WI38 (cell line): Measurements from ENCODE around the gene ACTR3.

Experiments
- H3K4me3 ChIP-seq: 2 replicates; pipeline ENCODE4 v1.5.1; 2011; ENCODE audit warnings: low read depth, mild to moderate bottlenecking, control low read depth, low read length
- TF ChIP-seq, protein P1 (sequence below): IDR thresholded peaks from 2 replicates; pipeline ENCODE4 v1.5.1; 2012; ENCODE audit warnings: low read depth, mild to moderate bottlenecking, control low read depth, low read length

The ACTR3 gene

DNA sequence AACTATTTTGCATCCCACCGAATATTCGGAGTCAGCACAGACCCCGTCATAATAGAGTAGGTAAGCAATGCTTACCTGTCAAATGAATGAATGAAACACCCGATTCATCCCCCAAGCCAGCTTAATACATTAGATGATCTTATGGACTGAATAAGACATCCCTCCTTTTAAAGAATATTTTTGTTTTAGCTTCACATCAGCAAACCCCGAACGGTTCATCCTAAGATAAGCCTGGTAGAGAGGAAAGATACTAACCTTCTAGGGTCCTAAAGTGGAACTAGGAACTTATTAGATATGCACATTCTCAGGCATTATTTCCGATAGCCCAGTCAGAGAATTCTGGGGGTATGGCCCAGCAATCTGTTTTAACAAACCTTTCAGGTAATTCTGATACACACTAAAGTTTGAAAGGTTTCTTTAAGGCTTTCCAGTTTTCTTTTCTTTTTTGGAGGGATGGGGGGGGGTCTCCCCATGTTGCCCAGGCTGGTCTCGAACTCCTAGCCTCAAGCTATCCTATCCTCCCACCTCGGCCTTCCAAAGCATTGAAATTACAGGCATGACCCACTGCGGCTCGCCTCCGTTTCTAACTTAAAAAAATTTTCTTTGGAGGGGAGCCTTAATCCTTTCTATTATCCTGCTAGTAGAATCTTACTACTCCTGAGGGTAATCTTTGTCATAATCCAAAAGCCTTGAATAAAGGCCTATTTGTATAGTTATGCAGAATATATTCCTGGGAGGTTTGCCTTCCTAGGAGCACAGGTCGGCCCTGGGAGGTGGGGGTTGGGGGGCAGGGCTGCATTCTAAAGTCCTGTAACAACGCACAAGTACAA is 1.0 kb upstream of the ACTR3 start:
- H3K4me3 ChIP-seq = peak overlapping the region; percentile 74
- TF ChIP-seq, protein P1, sequence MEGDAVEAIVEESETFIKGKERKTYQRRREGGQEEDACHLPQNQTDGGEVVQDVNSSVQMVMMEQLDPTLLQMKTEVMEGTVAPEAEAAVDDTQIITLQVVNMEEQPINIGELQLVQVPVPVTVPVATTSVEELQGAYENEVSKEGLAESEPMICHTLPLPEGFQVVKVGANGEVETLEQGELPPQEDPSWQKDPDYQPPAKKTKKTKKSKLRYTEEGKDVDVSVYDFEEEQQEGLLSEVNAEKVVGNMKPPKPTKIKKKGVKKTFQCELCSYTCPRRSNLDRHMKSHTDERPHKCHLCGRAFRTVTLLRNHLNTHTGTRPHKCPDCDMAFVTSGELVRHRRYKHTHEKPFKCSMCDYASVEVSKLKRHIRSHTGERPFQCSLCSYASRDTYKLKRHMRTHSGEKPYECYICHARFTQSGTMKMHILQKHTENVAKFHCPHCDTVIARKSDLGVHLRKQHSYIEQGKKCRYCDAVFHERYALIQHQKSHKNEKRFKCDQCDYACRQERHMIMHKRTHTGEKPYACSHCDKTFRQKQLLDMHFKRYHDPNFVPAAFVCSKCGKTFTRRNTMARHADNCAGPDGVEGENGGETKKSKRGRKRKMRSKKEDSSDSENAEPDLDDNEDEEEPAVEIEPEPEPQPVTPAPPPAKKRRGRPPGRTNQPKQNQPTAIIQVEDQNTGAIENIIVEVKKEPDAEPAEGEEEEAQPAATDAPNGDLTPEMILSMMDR = no peak

GRCh38 chr2:113890253-113891235 is 655 bp downstream of the ACTR3 start:
- peak overlapping the region; percentile 91 for H3K4me3 ChIP-seq
- TF ChIP-seq, protein P1 = no peak

DNA sequence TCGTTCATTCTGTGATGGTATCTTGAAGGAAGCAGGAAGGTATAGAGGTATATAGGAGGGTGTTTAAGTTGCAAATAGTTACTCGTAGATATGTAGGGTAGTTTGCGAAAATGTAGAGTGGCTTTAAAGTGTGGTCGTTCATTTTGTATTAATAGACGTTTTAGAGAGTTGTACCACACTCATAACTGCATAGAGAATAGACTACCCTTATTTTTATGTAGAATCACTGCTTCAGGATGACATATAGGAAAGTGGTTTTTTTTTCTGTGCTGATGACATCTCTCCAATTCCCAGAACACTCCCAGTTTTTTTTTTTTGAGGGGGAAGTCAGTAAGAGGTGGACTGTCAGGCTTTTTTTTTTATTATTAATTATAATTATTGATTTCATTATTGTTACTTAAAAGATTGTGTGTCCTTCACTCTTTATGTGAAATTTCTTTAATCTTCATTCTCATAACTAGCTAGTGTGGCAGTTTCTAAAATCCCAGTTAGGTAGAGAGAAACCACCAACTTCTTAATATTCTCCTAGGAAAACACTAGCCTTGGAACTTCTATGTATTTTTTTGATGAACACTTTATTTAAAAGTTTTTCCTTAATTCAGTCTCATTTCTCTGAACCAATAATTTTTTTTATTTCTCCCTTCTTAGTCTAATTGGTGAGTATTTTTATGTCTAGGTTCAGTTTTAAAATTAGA is 1.5 kb downstream of the ACTR3 start:
- TF ChIP-seq, protein P1 = no peak
- H3K4me3 ChIP-seq = peak overlapping the region; percentile 91

- H3K4me3 ChIP-seq = peak overlapping the region; percentile 91
- TF ChIP-seq, protein P1 = no peak
Measured at GRCh38 chr2:113892004-113892710, 2.3 kb downstream of the ACTR3 start.

DNA sequence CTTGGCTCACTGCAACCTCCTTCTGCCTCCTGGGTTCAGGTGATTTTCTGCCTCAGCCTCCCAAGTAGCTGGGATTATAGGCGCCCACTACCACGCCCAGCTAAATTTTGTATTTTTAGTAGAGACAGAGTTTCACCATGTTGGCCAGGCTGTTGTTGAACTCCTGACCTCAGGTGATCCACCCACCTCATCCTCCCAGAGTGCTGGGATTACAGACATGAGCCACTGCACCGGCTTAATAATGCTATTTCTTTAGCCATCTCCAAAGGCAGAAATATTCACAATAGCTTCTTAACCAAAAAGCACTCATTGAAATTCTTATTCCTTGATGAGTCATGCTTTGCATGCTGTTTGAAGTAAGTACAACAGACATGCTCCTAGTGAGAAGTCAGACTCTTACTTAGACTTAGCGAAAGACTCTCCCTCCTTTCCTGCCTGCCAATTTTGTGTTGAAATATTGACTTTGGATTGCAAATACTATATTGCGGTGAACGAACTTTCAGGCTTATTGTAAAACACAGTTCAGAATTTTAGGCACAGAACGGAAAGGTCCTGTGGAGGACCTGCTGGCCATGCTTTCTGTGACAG is 4.4 kb downstream of the ACTR3 start:
- TF ChIP-seq, protein P1 = no peak
- H3K4me3 ChIP-seq = peak overlapping the region; percentile 15; the same call in 1 of the 2 replicates

DNA sequence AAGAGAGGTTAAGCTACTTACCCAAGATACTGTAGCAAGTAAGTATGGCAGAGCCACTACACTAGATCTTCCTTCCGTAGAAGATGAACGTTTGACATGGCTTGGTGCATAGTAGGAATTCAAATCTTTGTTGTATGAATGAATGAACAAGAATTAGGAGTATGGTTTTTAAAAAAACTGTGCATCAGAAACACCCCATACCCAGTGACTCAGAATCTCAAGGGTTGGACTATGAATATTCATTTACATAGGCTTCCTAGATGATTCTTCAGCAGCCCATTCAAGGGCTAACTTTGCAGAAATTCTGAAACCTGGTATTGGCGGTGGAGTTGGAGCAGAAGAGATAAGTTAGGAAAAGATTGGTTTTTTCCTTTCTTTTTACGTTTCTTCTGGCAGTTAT is 5.4 kb downstream of the ACTR3 start:
- TF ChIP-seq, protein P1 = no peak
- no peak overlapping the region for H3K4me3 ChIP-seq
